ENCODE results near the gene GLOD4.

DNA sequence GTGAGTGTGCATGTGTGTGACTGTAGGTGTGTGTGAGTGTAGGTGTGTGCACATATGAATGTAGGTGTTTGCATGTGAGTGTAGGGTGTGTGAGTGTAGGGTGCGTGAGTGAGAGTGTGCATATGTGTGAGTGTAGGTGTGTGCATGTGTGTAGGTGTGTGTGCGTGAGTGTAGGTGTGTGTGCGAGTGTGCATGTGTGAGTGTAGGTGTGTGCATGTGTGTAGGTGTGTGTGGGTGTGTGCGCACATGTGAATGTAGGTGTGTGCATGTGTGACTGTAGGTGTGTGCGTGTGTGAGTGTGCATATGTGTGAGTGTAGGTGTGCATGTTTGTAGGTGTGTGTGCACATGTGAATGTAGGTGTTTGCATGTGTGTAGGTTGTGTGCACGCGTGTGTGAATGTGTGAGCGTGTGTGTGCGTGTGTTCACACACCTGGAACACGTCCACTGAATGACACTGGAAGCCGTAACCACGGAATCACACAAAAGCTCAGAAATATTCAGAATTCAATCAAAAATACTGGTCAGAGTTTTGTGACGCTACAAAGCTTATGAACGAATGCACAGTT is 30.6 kb upstream of the GLOD4 start:
- TF ChIP-seq CTCF (conservative IDR thresholded peaks at IDR 0.05; ENCODE audit: low read length) (no peak), EZH2phosphoT487 (IDR thresholded peaks at IDR 0.05; ENCODE audit: borderline replicate concordance, low read depth, low read length) (no peak)
